Spleen (tissue), 11 donors: ENCODE data around the gene FAM107A. TPM values are rescaled to one million over a fixed set of nuclear protein-coding genes. Genes with fewer than 3 reads are reported as not detected.

Source experiments
- DNase-seq: peaks from one replicate; pipeline ENCODE4 v3.0.0-alpha.2; 2020
- H3K27ac ChIP-seq, 8 donors: fragments of 200-600 bp; sonication (generic) in 7 of 8; 1 replicate in 4 of 8; 2 replicates in 4 of 8; pipeline versions ENCODE4 v1.5.0 to v1.8.0; 2016 to 2021; ENCODE audit warnings: inconsistent platforms in 4 of 8, mild to moderate bottlenecking in 4 of 8, moderate library complexity in 1 of 8
- H3K27me3 ChIP-seq, 7 donors: fragments of 200-600 bp; sonication (generic) in 6 of 7; replicated peaks in 1 of 7; 1 replicate in 4 of 7; 2 replicates in 3 of 7; pipeline versions ENCODE4 v1.5.0 to v1.8.0; 2016 to 2021; ENCODE audit warnings: inconsistent platforms in 3 of 7, mild to moderate bottlenecking in 1 of 7
- H3K36me3 ChIP-seq, 6 donors: fragments of 200-600 bp; sonication (generic) in 5 of 6; 1 replicate in 4 of 6; 2 replicates in 2 of 6; pipeline versions ENCODE4 v1.5.0 to v1.8.0; 2016 to 2021; ENCODE audit warnings: inconsistent platforms in 2 of 6
- H3K4me1 ChIP-seq, 6 donors: fragments of 200-600 bp; sonication (generic) in 5 of 6; 1 replicate in 3 of 6; 2 replicates in 3 of 6; pipeline versions ENCODE4 v1.5.0 to v1.8.0; 2016 to 2021; ENCODE audit warnings: inconsistent platforms in 3 of 6
- H3K4me3 ChIP-seq, 8 donors: fragments of 200-600 bp; sonication (generic) in 7 of 8; 1 replicate in 4 of 8; 2 replicates in 4 of 8; pipeline versions ENCODE4 v1.5.0 to v1.8.0; 2016 to 2021; ENCODE audit warnings: inconsistent platforms in 4 of 8, mild to moderate bottlenecking in 4 of 8, moderate library complexity in 2 of 8
- H3K9me3 ChIP-seq, 8 donors: fragments of 200-600 bp; sonication (generic) in 7 of 8; 1 replicate in 4 of 8; 2 replicates in 4 of 8; pipeline versions ENCODE4 v1.5.0 to v1.8.0; 2016 to 2021; ENCODE audit warnings: inconsistent platforms in 4 of 8
- POLR2A ChIP-seq, 3 donors: fragments of 450-650 bp; IDR thresholded peaks; one replicate each; pipeline ENCODE4 v1.5.1; 2017; ENCODE audit warnings: antibody characterized with exemption in 3 of 3, mild to moderate bottlenecking in 1 of 3
- POLR2AphosphoS5 ChIP-seq, 3 donors: sonication (generic); formaldehyde crosslinking; IDR thresholded peaks; one replicate each; pipeline ENCODE4 v1.5.1; 2017; ENCODE audit warnings: antibody characterized with exemption in 3 of 3
- WGBS, 5 donors: extraction: QIAGEN DNeasy Blood & Tissue Kit in 3 of 5; methylation state at CpG; one replicate each; pipeline versions ENCODE4 v1.1.5 to v1.1.7; 2013 to 2018; 5-methylcytosine and 5-hydroxymethylcytosine counted together
- intact Hi-C: fragments of 100-400 bp; cut with DNase I; formaldehyde crosslinking; loops from one replicate; pipeline ENCODE4 v1.15.0; 2023; ENCODE audit warnings: low total_unique reads
- polyA plus RNA-seq, 3 donors: library from polyadenylated mRNA; stranded (reverse); fragments of 200-250 nt; gene quantifications; one replicate each; pipeline ENCODE4 v1.2.1, GENCODE V29; 2013
- total RNA-seq, 7 donors: library from RNA; depleted of rRNA in 3 of 7; stranded (reverse); fragments of >200 nt in 3 of 7; fragmentation: NEBNext Ultra II Directional in 4 of 7; extraction: Animal tissue kit (Norgen Biotek cat#: 25700) in 4 of 7; gene quantifications; one replicate each; pipeline versions ENCODE4 v1.1.0 to v1.2.1, GENCODE V29; 2016 to 2021
- TF ChIP-seq, protein P1 (sequence below), 11 experiments: fragments of 200-600 bp in 7 of 11; fragments of 450-650 bp in 4 of 11; sonication (generic) in 4 of 11; IDR thresholded peaks in 8 of 11; conservative IDR thresholded peaks in 3 of 11; 1 replicate in 7 of 11; 2 replicates in 4 of 11; pipeline versions ENCODE4 v1.4.0 to v1.8.0; 2016 to 2021; ENCODE audit warnings: antibody characterized with exemption in 11 of 11, inconsistent platforms in 4 of 11, mild to moderate bottlenecking in 1 of 11
- donor health status: healthy with polysubstance abuse.
- donor health status: DM: no; HTN: no; CAD: no; lungs with moderate emphysema.
- donor health status: DM: no; HTN: no; CAD: no.
- donor health status: Bipolar disorder and iron deficiency.
- donor health status: healthy.
- donor health status: DM: no; HTN: no; CAD: no.
- donor health status: DM: yes; HTN: yes; CAD: no.

FAM107A gene
- total and polyA plus RNA-seq, 10 donors: 5.7 to 47.7 (median 27.0) TPM

- peaks cover 0 to 6% (median 0%) of the 10 kb centered on the region in 6 donors for H3K36me3 ChIP-seq
- WGBS, 5 donors: 60 to 81% (median 70%) methylated on average over 6 of the region's 6 CpGs
- H3K4me3 ChIP-seq: no peak overlapping the region
- H3K27me3 ChIP-seq: no peaks in the 10 kb centered on the region
- H3K9me3 ChIP-seq: no peaks in the 10 kb centered on the region
- peaks cover 19 to 64% (median 29%) of the 10 kb centered on the region in 6 donors for H3K4me1 ChIP-seq
- intact Hi-C loops: no loop called here
- TF ChIP-seq POLR2AphosphoS5 (IDR thresholded peaks at IDR 0.05) (no peak), POLR2A (IDR thresholded peaks at IDR 0.05) (no peak)
- TF ChIP-seq, protein P1, sequence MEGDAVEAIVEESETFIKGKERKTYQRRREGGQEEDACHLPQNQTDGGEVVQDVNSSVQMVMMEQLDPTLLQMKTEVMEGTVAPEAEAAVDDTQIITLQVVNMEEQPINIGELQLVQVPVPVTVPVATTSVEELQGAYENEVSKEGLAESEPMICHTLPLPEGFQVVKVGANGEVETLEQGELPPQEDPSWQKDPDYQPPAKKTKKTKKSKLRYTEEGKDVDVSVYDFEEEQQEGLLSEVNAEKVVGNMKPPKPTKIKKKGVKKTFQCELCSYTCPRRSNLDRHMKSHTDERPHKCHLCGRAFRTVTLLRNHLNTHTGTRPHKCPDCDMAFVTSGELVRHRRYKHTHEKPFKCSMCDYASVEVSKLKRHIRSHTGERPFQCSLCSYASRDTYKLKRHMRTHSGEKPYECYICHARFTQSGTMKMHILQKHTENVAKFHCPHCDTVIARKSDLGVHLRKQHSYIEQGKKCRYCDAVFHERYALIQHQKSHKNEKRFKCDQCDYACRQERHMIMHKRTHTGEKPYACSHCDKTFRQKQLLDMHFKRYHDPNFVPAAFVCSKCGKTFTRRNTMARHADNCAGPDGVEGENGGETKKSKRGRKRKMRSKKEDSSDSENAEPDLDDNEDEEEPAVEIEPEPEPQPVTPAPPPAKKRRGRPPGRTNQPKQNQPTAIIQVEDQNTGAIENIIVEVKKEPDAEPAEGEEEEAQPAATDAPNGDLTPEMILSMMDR (IDR thresholded peaks at IDR 0.05 in 8 of 11, conservative IDR thresholded peaks at IDR 0.05 in 3 of 11): no peak
- DNase-seq: no peak
- H3K27ac ChIP-seq: no peak overlapping the region
Observed at GRCh38 chr3:58573640-58574039, 3.6 kb downstream of the FAM107A start.

DNA sequence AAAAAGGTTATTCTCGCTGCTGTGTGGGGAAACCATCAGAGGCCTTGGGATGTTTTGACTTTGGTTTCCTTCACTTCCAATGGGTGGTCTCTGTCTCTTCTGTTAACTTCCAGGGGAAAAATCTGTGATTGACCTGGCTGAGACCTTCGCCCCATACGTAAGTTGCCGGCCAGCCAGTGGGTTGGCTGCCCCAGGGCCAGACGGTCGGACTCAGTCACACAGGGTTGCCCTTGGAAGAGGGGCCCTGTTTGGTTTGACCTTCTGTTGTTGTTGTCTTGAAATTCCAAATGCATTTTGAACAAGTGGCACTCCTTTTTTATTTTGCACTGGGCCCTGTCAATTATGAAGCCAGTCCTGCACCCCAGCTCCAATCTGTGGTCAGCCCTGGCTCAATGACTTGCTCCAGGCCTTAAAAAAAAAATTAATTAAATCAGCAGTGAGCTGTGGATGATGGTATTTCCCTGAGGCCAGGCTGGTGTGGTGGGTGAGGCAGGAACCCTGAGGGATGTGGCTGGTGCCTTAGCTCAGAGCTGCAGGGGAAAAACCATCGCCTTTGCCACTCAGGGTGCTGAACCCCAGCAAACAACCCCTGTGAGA is 4.5 kb downstream of the FAM107A start:
- Histone ChIP-seq H3K4me3 (no peak overlapping the region), H3K27me3 (no peaks in the 10 kb centered on the region), H3K27ac (no peak overlapping the region), H3K4me1 (peaks cover 23 to 67% (median 33%) of the 10 kb centered on the region in 6 donors), H3K9me3 (no peaks in the 10 kb centered on the region), H3K36me3 (peaks cover 0 to 6% (median 0%) of the 10 kb centered on the region in 6 donors)
- DNase-seq: peak; percentile 60
- intact Hi-C loops: no loop called here
- TF ChIP-seq, protein P1 (IDR thresholded peaks at IDR 0.05 in 8 of 11, conservative IDR thresholded peaks at IDR 0.05 in 3 of 11): no peak
- WGBS, 5 donors: 88 to 99% (median 94%) methylated on average over 5 to 7 of the region's 7 CpGs

DNA sequence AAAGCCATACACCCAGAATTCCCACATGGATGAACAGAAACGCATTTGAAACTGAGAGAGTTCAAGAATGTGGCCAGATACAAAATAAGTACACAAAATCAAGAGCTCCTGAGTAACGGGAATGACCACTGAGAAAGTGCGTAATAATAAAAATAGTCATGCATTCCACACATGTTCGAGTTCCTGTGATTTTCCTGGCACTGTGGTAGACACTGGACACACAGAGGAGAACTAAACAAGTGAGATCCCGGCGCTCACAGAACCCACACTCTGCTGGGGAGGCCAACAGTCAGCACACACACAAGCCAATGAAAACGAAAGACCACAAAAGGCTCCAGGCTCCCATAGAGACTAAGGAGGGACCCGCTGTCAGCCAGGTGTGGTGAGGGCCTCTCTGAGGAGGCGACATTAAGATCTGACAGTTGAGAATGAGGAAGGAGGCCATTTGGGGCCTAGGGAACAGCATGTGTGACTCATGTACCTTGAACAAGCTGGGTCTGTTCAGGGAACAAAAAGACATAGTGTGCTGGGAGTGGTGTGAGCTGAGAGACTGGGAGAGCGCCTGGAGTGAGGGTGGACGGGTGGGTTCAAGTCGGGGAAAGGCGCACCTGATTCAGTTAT is 5.1 kb downstream of the FAM107A start:
- Histone ChIP-seq H3K4me3 (no peak overlapping the region), H3K4me1 (peaks cover 17 to 61% (median 30%) of the 10 kb centered on the region in 6 donors), H3K27ac (no peak overlapping the region), H3K9me3 (no peaks in the 10 kb centered on the region), H3K36me3 (peaks cover 0 to 9% (median 0%) of the 10 kb centered on the region in 6 donors), H3K27me3 (no peaks in the 10 kb centered on the region)
- 69 to 91% (median 85%) methylated on average over 13 of the region's 13 CpGs for WGBS, 5 donors
- no peak for TF ChIP-seq POLR2AphosphoS5 (IDR thresholded peaks at IDR 0.05)
- TF ChIP-seq, protein P1 (IDR thresholded peaks at IDR 0.05 in 8 of 11, conservative IDR thresholded peaks at IDR 0.05 in 3 of 11): no peak
- TF ChIP-seq POLR2A (IDR thresholded peaks at IDR 0.05): no peak
- DNase-seq: no peak
- intact Hi-C loops: no loop called here

DNA sequence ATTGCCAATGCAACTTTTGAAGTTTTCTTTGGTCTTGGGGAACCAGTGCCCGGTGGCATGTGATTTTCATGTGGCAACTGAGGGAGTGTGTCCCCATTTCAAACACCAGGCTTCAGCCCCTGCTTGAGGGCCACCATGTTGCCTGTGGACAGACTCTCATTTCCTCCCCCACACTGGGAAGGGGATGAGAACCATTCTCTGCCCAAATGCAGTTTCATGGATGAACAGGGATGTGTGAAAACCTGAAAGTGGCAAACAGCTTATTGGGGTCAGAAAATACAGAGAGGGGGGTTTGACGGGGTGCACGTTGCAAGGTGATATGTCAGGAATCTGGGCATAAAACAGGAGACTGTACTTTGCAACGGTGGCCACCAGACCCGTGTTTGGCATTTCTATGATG is 6.3 kb downstream of the FAM107A start:
- Histone ChIP-seq H3K4me3 (no peak overlapping the region), H3K27ac (no peak overlapping the region), H3K36me3 (peaks cover 0 to 21% (median 3%) of the 10 kb centered on the region in 6 donors), H3K9me3 (no peaks in the 10 kb centered on the region), H3K4me1 (peaks cover 9 to 48% (median 18%) of the 10 kb centered on the region in 6 donors), H3K27me3 (no peaks in the 10 kb centered on the region)
- DNase-seq: peak; percentile 37
- no peak for TF ChIP-seq POLR2AphosphoS5 (IDR thresholded peaks at IDR 0.05)
- no peak for TF ChIP-seq POLR2A (IDR thresholded peaks at IDR 0.05)
- TF ChIP-seq, protein P1 (IDR thresholded peaks at IDR 0.05 in 8 of 11, conservative IDR thresholded peaks at IDR 0.05 in 3 of 11): no peak
- intact Hi-C loops: no loop called here
- WGBS, 5 donors: 86 to 96% (median 92%) methylated on average over 5 of the region's 5 CpGs
